GM19328 (cell line): ENCODE results near the gene SERPINA12.
"Not testable (repeated sequence)": the region's sequence is repeated elsewhere in the genome, so short reads cannot be mapped to it uniquely, and the experiment has no call there.

Experiments
- ATAC-seq: cut with Tn5 transposase; IDR thresholded peaks from one replicate; pipeline ENCODE4 v1.9.1; 2021; ENCODE audit warnings: mild to moderate bottlenecking, moderate library complexity; ENCODE audit not compliant: unreplicated experiment

Gene SERPINA12

DNA sequence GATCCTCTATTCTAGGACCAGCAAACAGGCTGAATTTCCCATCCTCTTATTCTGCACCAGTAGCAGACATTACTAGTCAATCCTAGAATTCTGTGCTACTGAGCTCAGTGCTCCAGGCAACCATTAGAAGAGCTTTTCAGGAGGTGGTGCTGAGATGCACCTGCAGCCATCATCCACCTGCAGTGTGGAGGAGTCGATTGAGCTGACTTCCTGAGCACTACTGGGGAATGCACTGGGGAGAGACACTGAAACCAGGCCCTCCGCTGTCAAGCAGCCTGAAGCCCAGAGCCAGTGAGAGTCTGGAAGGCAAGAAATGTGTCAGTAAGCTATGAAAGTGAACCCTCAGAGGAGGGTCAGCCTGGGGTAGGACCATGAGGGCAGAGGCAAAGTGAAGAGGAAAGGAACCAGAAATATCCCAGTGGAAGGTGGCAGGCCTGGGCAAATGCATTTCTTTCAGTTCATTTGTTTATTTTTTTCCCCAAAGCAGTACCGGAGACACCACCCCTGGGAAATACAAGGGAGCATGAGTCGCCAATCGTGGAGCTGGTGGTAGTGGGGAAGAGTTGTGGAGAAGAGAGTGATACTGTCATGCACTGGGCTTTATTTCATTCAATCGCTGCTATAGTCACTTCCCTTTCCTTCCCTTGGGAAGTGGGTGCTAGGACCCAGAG lies 28.9 kb upstream of the SERPINA12 start:
- no peak for ATAC-seq

DNA sequence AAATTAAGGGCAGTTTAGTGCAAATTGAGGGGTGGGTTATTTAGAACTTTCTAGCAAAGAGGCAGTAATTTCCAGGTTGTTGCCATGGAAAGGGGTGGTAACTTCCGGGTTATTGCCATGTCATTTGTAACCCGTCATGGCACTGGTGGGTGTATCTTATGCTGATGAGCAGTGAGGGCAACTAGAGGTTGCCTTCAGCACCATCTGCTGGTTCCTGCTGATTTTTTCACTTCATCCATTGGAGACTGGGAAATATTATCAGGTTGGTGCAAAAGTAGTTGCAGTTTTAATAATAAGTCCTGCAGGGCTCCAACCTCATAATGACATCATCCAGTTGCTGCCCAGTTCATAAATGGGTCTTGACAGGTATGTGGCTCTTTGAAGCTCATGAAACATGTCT lies 27.6 kb upstream of the SERPINA12 start:
- no peak for ATAC-seq

DNA sequence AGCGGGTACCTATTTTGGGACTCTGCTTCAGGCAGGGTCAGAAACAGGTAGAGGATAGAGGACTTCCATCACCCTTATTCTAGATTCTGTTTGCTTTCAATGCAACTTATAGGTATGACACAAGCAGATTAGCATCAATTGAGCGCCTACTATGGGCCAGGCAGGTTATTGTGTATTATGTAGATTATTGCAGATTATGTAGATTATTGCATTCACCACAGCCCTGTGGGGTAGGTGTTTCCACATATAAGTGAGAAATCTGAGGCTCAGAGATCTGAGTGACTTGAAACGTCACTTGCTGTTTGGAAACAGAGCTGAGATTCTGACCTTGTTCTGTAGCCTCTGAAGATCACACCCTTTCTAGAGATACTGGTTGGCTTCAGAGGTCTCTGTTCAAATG lies 26.2 kb upstream of the SERPINA12 start:
- ATAC-seq: no peak

DNA sequence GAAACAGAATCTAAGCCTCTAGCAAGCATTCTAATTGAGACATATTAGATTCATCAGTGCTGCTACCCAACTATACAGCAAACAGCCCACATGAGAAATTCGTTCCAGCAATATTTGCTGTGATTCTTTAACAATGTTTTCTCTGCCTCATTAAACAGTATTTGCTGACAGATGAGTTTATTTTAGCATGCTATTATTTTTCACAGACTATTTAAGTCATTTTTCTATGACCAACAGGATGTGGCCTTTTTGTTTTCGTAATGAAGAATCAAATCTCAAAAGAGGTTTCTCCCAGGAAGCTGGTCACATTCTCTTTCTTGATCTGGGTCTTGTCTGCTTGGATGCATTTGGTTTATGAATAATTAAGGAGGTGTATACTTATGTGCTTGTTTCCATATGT lies 23.2 kb upstream of the SERPINA12 start:
- no peak for ATAC-seq

DNA sequence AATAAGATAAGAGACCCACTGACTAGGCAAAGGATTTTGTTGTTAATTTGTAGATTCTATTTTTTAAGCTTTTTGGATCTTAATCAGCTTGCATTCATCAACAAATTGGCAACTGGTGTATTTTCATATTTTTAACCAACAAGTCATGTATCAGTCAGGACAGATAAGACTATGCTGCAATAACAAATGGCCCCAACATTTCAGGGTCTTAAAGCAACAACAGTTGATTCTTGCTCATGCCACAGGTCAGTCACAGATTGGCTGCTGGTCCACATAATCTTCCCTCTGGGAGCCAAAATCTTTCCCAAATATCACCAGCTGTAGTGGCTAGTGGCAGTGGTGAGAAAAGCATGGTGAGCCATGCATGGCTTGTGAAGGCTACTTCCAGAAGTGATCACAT lies 21.9 kb upstream of the SERPINA12 start:
- ATAC-seq: no peak

DNA sequence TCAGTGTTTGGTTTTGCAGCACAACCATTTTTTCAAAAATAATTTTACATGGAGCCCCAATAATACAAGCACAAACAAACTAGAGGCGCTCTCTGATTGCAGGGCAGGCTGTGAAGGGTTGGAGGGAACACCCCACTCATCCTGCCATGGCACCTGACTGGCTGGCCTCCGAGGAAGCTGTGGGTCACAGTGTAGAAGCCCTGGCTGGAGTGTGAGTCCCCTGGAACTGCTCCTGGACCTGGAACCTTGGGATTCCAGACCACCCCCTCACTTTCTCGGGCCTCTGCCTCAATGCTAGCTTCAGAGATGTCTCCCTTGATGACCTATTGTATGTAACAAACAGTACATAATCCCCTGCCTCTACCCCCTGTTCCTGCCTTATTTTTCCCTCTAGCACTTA lies 14.8 kb upstream of the SERPINA12 start:
- ATAC-seq: no peak

DNA sequence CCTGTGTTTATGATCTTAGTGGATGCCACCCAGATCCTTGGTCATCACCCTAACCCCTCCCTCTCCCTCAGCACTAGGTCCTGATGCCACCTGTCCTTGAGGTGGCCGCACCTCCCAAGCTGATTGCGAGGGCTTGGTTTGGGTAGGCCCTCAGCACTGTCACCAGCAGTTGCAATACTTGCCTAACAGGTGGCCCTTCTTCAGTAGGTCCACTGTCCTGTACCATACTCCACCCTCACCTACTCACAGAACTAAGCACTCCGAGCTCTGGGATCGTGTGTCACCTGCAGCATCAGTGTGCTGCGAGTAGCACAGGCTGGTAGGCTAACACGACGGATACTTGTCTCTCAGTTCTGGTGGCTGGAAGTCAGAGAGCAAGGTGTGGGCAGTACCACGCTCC lies 14.0 kb upstream of the SERPINA12 start:
- ATAC-seq: no peak

DNA sequence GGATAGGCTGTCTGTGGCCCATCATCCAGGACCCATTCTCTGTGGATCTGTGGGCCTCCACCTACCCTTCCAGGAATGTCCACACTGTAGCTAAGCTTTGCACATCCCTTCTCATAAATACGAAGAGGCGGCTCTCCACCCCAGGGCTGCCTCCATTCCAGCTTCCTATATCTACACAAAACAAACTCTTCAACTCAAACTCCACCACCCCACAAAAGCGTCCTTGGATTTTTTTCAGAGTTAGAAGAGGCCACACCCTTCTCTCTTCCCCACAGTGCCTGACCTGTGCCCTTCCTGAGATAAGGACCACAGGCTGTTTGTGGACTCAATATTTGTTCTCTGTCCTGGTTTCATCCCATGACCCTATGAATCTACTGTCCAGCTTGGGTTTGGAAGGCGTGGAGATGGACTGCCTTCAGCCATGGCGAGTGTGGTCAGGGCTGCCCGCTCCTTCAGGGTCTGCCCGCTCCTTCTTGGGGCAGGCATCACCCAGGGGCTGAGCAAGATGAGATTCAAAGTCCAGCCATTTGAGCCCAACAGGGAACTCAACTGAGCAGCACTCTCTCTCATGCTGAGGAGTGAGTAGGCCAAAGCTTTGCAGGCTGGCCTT lies 13.0 kb upstream of the SERPINA12 start:
- ATAC-seq: no peak

DNA sequence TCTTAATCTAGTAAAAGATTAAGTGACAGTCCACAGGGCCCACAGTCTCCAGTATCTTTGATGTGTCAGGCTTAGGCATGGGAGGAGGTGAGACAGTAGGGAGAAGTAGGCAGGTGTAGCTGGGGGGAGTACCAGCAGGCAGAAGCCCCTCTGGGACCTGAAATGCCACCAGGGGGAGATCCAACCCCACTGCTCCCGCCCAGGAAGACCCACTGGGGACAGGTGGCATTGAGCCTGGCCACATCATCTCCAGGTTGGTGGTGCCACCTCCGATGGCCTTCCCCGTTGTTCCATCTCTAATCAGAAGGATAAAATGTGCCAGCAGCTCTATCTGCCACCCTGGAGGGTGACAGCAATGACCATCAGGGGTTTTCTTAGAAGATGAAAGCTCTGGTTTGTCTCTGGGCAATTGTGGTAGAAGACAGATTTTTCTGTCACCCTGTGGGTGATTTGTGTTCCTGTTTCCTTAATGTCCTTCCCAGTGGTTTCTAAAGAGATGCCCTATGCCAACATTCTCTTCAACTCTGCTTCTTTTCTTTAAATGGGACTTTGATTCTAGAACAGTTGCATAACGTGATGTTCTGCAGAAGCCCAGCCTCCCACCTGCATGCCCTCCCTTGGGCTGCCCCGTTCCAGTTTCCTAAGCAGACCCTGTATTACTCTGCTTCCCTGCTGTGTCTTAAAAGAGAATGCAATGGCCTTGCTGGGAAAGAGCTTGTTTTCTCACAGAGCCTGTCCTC lies 12.3 kb upstream of the SERPINA12 start:
- ATAC-seq: no peak

DNA sequence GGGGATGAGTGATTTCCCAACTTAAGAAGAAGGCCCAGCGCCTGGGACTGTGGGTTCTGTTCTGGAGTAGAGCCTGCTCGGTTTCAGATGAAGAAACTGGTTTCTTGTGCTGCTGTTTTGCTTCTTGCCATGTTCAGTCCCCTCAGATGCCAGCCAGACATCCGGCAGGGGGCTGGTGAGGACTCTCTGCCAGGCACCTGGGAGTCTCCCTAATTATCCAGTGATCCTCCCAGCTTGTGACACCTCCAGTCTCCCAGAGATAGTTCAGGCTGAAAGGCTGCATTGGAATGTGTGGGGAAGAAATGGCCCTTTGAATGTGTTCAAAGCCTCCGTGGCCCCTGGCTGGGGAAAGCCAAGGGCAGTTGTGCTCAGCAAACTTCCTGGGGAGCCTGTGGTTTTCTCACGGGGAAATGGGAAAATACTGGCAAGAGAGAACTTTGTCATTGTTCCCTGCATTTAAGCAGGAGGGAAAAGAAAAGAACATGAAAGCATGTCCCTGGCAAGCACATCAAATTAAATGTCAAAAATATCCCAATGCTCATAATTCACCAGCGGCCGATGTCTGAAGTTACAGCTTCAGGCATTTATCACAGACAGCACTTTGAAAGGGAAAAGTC lies 8.5 kb upstream of the SERPINA12 start:
- ATAC-seq: no peak

DNA sequence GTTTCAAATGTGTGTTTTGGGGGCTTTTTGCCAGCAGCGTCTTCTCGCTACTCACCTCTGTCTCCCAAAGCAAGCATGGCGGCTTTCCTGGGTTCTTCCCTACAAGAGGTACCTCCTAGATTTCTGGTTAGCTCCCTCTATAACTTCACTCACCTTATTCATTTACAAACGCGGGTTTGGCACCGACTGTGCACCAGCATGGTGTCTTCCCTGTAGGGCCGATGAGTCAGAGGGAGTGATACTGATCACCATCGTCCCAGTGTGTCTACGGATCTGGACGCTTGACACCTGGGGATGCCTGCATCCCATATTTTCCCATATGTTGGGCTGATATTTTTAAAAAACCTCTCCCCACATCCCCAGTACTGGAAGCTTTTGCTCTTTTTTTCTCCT lies 8.0 kb upstream of the SERPINA12 start:
- ATAC-seq: no peak

DNA sequence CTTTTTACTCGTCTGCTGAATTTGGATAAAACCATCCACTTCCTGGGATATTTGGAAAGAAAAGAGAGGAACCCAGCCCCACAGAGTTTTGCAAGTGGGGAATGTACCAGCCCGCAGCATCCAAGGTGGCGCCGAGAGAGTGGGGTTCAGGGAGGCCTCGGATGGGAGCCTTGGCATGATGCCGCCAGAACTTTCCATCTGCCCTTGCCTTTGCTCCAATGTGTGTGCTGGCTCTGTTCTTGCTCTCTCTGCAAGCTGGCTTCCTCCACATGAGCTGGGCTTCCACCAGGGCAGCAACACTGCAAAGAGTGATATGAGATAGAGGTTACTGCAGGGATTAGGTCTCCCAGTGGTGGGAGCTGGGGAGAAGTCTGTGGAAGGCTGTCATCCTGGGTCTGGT lies 6.6 kb upstream of the SERPINA12 start:
- no peak for ATAC-seq

DNA sequence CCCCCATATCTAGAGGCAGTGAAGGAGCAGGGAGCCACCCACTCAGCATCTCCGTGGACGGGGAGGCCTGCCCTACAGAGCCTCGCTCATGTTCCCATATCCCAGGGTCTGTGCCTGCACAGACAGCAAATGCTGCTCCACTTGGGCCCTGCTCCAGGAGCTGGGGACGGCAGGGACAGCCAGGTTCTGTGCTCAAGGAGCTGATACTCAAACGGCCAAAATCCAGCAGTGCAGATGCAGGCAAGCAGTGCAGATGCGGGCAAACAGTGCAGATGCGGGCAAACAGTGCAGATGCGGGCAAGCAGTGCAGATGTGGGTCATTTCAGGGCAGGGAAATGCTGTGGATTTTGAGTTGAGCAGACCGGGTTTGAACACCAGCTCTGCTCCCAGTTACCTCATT lies 6.2 kb upstream of the SERPINA12 start:
- ATAC-seq: no peak

DNA sequence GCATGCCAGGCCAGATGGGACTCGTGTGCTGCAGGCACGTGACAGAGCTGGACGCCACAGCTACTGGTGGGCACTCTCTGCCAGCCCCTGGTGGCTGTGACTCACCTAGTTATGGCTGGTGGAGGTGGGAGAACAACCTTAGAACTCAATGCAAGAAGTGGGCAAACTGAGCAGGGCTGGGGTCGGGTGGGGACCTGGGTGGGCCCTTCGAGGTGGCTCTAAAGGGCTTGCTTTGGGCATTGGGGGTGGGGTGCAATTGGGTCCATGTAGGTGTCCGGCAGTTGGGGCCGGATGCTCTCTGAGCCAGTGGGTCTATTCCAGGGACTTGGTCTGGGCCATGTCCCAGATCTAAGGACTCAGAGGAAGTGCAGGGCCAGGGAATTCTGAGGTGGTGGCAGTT lies 5.1 kb upstream of the SERPINA12 start:
- ATAC-seq: no peak

DNA sequence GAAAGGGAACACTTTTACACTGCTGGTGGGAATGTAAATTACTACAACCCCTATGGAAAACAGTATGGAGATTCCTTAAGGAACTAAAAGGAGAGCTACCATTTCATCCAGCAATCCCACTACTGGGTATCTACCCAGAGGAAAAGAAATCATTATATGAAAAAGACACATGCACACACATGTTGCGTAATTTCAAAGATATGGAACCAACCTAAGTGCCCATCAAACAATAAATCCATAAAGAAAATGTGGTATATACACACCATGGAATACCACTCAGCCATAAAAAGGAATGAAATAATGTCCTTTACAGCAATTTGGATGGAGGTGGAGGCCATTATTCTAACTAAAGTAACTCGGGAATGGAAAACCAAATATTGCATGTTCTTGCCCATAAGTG lies 1.2 kb upstream of the SERPINA12 start:
- not testable (repeated sequence) for ATAC-seq

DNA sequence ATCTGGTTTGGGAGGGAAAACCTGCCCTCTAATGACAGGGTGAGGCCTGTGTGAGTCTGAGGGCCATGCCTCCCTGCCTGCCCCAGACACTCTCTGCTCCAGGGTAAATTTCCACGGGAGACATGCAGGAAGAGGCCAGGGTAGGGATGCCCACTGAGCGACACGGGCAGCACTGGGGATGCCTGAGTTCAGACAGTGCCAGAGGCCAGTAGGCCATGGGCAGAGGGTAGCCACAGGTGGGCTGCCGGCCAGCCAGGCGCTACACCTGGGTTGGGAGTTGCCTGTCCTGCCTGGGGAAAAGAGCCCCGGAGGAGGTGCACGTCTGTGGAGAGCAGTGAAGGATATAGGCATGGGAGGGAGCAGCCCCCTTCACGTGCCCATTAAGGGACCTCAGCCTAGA lies 3.6 kb downstream of the SERPINA12 start:
- ATAC-seq: no peak

DNA sequence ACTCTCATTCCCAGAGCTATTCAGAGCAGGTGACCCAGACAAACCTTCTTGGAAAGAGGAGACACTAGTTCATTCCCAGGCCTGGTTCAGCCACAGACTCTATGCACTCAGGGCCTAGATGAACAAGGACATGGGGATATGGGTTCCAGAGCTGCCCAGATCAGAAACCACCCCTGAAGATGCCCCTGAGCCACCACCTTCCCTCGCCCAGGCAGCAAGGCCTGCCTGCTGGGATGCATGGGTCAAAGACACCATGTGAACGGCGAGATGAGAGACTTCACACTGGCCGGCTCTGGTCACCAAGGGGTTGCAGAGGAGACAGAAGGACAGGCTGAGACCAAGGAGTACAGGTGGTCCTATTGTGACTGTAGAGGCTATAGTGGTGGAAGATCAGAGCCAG lies 4.1 kb downstream of the SERPINA12 start:
- no peak for ATAC-seq

DNA sequence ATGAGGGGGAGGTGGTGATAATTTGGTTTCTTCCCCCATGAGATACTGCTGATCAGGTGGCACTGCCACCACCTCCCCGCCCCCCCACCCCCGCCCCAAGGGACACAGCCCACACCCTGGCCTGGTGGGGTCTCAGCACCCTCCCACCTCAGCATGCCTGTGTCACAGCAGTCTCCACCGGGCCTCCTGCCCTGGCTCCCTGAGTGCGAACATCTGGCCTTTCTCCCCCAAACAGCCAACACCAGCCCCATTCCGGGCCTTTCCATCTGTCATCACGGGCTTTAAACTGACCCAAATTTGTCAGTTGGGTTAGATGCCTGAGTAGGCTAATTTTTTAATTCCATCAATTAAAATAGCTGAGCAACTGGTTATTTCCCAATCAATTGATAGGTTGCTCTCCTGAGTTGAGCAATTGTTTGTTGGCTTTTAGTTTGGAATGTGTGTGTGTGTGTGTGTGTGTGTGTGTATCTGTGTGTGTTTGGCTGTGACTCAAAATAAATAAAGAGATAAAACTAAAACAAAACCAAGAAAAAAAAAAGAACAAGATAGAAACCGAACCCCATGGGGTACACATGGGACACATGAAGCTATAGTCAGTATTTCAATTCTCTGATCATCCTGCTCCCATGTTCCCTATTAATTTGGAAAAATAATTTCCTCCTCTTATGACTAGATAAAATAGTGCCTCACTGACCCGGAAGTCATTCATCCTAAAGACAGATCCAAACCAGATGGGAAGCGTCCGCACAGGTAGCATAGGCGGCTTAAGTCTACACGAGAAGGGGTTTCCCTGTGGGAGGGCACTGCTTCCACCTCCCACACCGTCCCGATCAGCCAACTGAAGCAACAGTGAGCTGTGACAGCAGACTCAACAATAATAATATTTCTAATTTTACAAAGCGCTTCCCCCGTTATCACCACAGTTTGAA lies 7.4 kb downstream of the SERPINA12 start:
- no peak for ATAC-seq

DNA sequence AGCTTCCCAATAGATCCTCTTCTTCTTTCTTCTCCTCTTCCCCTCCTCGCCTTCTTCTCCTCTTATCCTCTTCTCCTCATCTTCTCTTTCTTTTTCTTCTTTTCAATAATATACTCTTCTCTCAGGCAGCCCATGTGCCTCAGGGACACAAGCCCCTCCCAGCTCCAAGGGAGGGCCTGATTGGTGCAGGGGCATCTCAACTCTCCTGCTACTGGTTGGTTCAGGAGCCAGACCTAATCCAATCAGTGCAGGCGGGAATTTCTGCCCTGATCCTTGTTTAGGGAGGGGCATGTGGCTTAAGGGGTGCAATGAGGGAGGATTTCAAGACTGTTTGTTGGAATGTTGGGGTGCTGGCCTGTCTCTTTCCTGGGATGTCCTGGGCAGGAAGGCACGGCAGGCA lies 9.0 kb downstream of the SERPINA12 start:
- ATAC-seq: no peak

DNA sequence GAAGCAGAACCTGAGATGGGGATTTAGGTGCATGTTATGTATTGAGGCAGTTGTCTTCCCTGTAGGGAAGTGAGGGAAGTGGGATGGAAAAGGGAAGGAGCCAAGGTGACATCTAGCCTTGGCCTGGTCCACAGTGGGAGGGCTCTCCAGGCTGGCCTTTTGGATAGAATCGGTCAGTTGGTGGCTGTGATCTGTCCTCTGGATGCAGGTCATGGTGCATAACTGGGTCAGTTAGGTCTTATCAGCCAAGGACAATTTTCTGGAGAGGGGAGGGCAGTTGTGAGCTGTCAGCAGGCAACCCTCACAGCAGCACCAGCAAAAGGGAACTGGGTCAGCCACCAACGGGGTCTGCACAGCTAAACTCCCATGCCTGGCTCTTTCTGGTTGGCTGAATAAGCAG lies 9.6 kb downstream of the SERPINA12 start:
- ATAC-seq: no peak

DNA sequence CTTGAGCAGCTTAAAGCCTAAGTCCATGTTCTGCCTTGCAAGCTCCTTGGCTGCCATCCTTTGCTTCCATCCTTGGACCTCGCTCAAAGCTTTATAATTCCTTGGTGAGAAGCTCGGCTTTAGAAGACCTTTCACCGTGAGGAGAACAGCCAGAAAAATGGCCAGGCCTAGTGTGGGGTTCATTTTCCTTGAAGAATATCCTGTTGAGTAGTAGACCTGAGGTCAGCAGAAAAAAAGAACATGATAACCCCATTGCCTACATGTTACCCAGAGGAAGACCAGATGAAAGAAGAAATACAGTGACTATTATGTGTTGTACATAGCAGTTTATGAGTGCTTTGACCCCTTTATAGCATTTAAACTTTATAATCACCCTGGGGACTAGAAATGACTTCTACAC lies 11.1 kb downstream of the SERPINA12 start:
- ATAC-seq: no peak
